Peyer's patch (tissue), 4 donors: ENCODE data around the gene DLGAP1.

Experiments used
- POLR2A ChIP-seq, 2 donors: fragments of 450-650 bp; IDR thresholded peaks; one replicate each; pipeline ENCODE4 v1.5.1; 2017; ENCODE audit warnings: antibody characterized with exemption in 2 of 2, mild to moderate bottlenecking in 2 of 2, moderate library complexity in 2 of 2
- TF ChIP-seq, protein P1 (sequence below), 6 experiments: fragments of 450-650 bp in 4 of 6; fragments of 200-600 bp in 2 of 6; sonication (generic) in 1 of 6; IDR thresholded peaks; one replicate each; pipeline ENCODE4 v1.5.1; 2017 to 2019; ENCODE audit warnings: antibody characterized with exemption in 6 of 6, mild to moderate bottlenecking in 3 of 6, moderate library complexity in 1 of 6

GRCh38 chr18:3472681-3473544, 982.2 kb downstream of the DLGAP1 start:
- TF ChIP-seq, protein P1, sequence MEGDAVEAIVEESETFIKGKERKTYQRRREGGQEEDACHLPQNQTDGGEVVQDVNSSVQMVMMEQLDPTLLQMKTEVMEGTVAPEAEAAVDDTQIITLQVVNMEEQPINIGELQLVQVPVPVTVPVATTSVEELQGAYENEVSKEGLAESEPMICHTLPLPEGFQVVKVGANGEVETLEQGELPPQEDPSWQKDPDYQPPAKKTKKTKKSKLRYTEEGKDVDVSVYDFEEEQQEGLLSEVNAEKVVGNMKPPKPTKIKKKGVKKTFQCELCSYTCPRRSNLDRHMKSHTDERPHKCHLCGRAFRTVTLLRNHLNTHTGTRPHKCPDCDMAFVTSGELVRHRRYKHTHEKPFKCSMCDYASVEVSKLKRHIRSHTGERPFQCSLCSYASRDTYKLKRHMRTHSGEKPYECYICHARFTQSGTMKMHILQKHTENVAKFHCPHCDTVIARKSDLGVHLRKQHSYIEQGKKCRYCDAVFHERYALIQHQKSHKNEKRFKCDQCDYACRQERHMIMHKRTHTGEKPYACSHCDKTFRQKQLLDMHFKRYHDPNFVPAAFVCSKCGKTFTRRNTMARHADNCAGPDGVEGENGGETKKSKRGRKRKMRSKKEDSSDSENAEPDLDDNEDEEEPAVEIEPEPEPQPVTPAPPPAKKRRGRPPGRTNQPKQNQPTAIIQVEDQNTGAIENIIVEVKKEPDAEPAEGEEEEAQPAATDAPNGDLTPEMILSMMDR (IDR thresholded peaks at IDR 0.05) = no peak
- TF ChIP-seq POLR2A (IDR thresholded peaks at IDR 0.05) = no peak
